Right lobe of liver (tissue), 4 donors: ENCODE measurements around the gene BBS1.

Experiments
- CTCF ChIP-seq, 4 donors: fragments of 200-600 bp in 3 of 4; fragments of 450-650 bp in 1 of 4; IDR thresholded peaks; one replicate each; pipeline versions ENCODE4 v1.5.1 to v1.8.0; 2016 to 2022; ENCODE audit warnings: antibody characterized with exemption in 4 of 4, mild to moderate bottlenecking in 2 of 4
- POLR2A ChIP-seq: fragments of 450-650 bp; IDR thresholded peaks from one replicate; pipeline ENCODE4 v1.6.1; 2017; ENCODE audit warnings: antibody characterized with exemption, mild to moderate bottlenecking
- donor health status: DM: no; HTN: no; CAD: no.
- donor health status: DM: no; HTN: no; CAD: no.
- donor health status: DM: no; HTN: yes; CAD: no.

- TF ChIP-seq CTCF (IDR thresholded peaks at IDR 0.05) = peak; percentile 66 to 70 (median 67)
- TF ChIP-seq POLR2A = no peak
Measured at GRCh38 chr11:66478729-66479393, 31.6 kb upstream of the BBS1 start.
